ENCODE measurements around the gene NYNRIN.
"Not testable (repeated sequence)": the region's sequence is repeated elsewhere in the genome, so short reads cannot be mapped to it uniquely, and the experiment has no call there.

NYNRIN gene

DNA sequence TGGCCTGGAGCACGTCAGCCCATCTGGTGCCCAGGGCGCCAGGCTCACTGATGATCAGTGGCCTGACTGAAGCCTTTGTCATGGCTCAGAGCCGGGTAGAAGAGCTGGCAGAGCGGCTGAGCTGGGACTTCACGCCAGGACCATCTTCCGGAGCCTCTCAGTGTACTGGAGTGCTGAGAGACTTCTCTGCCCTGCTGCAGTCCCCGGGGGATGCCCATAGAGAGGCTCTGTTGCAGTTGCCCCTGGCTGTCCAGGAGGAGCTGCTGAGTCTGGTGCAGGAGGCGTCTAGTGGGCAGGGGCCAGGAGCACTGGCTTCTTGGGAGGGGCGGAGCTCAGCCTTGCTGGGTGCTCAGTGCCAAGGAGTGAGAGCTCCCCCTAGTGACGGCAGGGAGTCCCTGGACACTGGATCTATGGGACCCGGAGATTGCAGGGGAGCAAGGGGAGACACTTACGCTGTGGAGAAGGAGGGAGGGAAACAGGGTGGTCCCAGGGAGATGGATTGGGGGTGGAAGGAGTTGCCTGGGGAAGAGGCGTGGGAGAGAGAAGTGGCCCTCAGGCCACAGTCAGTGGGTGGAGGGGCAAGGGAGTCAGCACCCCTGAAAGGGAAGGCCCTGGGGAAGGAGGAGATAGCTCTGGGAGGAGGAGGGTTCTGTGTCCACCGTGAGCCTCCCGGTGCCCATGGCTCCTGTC lies 32.9 kb downstream of the NYNRIN start:
- DNase-seq (ENCODE audit: low read depth) = peak; percentile 59

DNA sequence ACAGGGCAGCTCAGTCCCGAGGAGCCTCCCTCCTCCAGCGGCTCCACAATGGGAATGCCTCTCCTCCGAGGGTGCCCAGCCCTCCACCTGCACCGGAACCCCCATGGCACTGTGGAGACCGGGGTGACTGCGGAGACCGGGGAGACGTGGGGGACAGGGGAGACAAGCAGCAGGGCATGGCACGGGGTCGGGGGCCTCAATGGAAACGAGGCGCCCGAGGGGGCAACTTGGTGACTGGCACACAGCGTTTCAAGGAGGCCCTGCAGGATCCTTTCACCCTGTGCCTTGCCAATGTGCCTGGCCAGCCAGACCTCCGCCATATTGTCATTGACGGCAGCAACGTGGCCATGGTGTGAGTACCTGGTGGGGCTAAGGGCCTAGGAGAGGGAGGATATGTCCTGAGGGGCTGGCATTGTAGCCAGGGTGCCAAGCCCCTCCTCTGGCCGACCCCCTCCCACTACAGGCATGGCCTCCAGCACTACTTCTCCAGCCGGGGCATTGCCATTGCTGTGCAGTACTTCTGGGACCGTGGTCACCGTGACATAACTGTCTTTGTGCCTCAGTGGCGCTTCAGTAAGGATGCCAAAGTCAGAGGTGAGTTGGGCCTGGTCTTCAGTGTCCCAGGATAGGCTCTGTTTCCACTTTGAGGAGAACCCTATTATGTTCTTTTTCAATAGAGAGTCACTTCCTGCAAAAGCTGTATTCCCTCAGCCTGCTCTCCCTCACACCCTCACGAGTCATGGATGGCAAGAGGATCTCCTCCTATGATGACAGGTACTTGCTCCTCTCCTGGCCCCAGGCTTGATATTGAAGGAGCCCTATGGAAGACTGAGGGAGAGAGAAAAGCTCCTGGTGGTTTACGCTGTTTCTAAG lies 33.7 kb downstream of the NYNRIN start:
- no peak for DNase-seq (ENCODE audit: low read depth)

DNA sequence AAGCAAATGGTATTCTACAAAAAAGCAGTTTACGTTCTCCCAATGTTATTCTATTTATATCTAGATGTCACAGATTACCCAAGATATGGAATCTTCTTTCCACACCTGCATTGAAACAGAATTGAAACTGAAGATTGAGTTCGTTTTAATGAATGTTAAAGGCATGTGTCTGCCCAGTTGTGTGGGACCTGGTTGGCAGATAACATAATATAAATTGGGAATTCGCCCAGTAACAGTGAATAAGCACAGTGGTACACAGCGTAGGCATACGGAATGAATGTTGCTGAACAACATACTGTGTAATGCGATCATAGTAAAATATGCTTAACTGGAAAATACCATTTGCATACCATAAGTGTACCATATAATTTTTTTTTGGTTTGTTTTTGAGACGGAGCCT lies 35.2 kb downstream of the NYNRIN start:
- no peak for DNase-seq (ENCODE audit: low read depth)

DNA sequence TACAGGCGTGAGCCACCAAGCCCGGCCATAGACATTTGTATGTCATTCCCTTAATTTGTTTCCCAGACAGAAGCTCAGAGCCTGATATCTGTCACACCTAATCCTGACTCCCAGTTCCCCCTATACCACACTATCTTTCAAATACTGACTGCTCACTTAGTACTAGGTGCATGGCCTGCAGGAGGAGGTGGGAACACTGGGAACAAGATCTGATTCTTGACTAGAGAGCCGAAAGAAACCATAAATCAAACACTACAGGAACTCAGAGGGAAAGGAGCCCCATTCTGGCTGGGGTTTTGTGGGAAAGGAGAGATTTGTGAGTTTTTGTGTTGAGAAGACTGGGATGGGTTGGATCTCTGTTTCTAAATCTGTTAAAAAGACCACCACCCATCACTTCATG lies 35.9 kb downstream of the NYNRIN start:
- DNase-seq (ENCODE audit: low read depth) = no peak

DNA sequence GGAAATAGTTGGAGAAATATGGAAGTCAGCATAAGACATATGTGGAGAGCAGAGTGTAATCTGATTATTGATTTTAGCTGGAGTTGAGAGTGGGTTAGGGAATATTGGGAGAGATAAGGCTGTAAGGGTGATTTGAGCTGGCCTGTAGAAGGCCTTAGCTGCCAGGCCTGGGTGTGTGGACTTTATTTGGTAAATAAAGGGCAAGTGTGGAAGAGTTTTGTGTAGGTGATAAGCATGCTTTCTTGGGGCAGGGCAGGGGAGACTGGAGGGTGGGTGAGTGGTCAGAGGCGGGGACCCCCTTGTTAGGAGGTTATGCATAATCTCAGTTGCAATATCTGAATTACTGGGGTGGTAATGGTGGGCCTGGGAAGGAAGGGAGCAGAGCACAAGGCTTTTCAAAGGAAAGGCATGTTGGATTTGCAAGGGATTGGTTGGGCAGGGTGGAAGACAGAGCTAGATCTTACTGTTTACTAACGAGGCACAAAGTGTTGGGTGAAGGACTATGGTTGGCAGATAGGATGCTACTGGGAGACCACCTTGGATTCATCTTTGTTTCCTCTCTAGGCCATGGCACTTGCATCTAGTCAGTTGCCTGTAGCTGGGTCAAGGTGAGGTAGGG lies 36.5 kb downstream of the NYNRIN start:
- no peak for DNase-seq (ENCODE audit: low read depth)

DNA sequence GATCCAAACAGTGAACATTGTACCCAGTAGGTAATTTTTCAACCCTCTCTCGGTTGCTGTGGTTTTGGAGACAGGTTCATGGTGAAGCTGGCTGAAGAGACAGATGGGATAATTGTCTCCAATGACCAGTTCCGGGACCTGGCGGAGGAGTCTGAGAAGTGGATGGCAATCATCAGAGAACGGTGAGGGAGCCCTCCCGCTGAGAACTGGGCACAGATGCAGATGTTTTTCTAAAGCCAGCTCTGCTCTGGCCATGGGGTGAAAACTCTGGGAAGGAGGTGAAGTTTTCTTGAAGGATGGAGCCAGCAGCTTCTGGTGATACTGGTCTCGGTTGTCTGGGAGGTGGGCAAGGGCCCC lies 37.2 kb downstream of the NYNRIN start:
- DNase-seq (ENCODE audit: low read depth) = no peak

DNA sequence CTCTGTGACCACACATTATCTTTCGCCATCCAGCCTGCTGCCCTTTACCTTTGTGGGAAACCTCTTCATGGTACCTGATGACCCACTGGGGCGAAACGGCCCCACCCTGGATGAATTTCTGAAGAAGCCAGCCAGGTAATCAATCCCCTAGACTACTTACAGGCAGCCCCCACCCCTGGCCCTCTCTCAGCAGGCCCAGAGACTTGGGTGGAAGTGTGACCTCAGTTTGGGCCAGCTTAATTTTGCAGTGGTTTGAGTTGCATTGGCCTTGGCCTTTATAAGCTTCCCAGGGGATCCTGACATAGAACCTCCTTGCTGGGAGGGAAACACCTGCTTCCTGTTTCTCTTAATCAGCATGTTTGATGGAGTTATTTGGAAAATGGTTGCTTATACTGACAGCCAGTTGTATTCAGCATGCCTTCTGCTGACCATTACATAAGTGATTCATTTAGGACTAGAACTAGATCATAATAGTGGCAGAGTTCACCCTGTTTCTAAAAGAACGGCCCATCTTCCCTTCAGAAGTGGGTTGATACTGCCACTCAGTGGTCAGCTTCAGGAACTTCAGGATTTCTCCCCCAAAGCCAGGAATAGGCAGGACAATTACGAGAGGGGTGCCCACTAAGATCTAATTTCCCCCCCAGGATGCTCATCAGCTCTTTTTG lies 37.7 kb downstream of the NYNRIN start:
- DNase-seq (ENCODE audit: low read depth) = peak; percentile 48

DNA sequence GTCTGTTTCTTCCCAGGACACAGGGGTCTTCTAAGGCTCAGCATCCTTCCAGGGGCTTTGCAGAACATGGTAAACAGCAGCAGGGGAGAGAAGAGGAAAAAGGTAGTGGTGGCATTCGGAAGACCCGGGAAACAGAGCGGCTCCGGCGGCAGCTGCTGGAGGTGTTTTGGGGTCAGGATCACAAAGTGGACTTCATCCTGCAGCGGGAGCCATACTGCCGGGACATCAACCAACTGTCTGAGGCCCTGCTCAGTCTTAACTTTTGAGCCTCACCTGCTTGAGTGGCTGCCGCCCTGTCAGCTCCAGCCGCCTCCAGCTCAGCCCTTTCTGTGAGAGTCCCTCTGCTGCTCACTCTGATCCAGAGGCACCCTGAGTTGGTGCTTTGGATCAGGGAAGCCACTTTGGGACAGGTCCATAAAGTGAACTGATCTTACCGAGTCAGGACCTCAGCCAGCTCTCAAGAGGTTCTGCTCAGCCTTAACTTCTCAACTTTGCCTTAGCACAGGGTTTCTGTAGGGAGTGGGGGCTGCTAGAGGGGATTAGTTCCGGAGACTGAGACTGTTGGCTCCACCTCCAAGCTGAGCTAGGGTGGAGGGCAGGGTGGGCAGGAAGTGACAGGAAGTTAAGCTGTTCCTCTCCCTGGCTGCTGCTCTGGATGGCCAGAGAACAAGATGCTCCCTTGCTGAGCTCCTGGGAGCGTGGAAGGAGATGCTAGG lies 38.4 kb downstream of the NYNRIN start:
- DNase-seq (ENCODE audit: low read depth) = no peak

DNA sequence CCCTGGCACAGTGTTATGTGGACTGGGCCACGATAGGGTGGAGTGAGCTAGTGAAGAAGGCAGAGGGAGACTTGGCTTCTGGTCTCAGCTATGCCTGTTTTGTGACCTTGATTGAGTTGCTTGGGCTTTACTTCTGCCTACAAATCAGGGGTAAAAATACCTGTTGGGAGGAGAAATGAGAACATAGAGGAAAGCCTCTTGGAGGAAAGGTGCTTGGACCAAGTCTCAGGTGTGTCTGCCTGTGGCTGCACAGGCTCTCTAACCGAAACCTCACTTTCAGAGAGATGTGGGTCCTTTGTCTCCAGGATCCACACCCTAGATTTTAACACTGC lies 38.9 kb downstream of the NYNRIN start:
- no peak for DNase-seq (ENCODE audit: low read depth)

DNA sequence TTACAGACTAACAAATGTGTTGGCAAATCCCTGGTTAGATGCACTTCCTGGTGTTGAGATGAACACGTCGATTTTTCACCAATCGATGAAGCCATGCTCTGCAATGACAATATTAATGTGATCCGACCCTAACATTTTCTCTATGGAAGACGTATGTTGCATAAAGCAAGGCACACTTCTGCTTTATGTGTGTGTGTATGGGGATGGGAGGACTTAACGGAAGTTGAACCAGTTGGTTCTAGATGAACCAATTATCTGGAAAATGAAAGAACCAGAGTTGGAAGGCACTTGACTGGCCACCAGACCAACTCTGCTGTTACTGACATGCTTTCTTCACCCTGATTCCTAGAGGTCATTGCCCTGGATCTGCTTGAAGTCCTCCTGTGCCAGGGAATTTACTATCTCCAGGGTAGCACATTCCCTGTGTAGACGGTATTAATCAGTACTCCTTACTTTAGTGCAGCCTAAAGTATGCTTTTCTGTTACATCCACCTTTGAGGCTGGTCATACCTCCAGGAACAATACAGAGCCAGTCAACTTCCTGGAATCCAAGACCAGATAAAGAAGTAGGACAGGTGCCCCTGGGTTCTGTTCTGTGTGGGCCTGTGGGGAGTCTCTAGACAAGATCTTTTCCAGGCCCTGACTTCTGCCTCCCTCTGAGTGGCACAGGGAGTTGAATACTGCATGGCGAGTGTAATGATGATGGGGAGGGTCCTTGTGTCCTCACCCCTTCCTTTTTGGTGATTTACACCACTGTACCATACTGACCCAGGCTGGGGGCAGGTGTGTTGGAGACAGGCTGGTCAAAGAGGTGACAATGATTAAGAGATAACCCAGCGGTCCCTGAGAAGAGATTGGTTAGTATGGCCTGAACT lies 39.7 kb downstream of the NYNRIN start:
- no peak for DNase-seq (ENCODE audit: low read depth)

DNA sequence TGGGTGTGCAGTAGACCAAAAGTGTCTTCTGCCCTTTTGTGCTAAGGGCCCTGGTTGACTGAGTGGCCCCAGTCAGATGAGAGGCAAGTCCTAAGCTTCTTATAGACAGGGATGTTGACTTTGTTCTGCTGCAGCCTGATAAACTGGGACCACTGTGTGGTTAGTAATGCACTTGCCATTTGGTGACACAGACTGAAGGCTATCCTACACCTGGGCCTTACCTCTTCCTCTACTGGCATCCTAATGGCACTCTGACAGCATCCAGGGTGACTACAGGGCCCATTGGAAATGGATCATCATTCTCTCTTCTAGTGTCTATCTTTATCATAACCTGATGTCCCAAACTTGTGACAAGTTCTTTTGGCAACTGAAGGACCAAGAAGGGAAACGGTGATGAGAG lies 40.5 kb downstream of the NYNRIN start:
- no peak for DNase-seq (ENCODE audit: low read depth)

DNA sequence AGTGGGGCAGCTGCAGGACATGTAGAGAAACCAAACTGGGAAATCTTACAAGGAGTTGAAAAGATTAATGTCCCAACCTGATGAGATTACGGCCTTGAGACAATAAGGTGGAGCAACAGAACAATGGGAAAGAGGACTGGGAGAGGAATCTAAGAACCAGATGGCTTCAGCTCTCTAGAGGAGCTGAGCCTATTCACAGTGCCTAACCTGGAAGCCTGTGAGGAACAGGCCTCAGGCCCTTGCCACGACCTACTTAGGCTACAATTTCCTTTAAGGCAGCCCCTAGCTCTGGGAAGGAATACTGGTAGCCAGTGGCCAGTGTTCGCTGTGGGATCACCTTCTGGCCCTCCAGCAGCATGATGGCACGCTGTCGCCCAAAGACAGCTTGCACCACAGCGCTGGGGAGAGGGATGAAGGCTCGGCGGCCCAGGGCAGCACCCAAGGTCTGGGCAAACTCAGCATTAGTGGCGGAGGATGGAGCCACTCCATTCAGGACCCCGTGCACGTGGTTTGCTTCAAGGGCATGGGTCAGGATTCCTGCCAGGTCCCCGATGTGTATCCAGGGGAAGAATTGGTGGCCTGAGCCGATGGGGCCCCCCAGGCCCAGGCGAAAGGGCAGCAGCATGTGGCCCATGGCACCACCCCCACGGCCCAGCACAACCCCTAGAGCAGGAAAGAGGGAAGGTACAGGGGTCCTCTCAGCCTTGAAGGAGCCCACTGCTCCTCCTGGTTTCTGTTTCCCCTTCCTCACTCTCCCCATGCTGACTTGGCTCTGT lies 41.2 kb downstream of the NYNRIN start:
- no peak for DNase-seq (ENCODE audit: low read depth)

DNA sequence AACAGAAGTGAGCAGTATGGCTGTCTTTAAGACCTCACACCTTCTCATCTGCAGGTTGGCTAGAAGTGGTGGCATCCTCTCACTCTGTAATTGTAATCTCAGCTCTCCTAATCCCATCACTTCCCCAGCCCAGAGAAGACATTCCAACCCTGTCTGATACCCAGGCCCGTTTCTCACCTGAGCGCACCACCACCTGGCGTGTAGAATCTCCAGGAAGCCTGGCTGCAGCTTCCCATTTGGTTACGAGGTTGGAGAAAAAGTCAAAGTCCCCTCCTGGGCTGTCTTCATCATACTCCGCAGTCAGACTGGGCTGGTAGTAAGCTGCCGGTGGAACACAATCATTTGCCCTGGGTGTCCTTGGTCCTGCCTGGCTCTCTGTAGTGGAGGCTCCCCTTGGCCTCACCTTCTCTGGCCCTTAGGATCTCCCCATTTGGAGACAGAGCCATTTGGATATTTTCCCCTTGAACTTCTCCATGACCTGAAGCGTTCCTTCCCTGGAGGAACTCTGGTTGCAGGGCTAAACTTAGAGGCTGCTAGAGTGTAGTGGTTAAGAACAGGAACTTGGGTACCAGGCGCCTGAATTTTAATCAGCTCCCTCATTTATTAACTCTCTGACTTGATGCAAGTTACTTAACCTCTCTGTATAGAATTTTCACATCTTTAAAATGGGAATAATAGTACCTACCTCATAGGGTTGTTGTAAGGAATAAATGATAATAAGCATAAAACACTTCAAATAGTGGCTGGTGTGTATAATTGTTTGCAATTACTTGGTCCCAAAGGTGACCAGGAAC lies 42.0 kb downstream of the NYNRIN start:
- no peak for DNase-seq (ENCODE audit: low read depth)

DNA sequence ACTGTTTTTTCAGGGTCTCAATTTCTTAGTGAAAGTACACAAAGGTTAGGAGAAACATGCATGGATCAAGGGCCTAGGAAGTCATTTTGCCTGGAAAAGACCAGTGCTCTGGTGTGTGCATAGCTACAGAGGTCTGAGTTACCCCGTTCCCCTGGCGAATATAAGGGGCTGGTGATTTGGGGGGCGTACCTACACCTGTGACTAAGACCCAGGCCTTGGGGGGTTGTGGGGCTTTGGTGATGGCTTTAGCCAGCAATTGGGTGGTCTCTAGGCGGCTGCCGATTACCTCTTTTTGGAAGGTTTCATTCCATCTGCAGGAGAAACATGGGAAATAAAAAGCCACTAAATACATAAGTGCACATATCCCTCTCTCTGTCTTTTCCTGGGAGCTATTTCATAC lies 42.7 kb downstream of the NYNRIN start:
- no peak for DNase-seq (ENCODE audit: low read depth)

DNA sequence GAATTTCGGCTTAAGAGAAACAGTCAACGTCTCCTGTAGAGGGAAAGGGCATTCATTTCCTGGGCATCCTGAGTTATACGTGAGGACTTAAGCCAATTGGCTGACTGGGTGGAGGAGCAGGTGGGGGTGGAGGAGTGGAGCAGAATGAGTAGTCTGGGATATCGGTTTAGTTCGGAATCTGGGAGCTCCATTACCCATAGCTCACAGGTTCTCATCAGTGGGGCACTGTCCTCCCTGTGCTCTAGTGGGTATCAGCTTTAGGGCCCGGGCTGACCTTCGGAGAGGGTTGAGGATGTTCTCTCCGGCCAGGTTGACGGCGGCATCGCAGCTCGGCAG lies 43.1 kb downstream of the NYNRIN start:
- peak; percentile 38 for DNase-seq (ENCODE audit: low read depth)

DNA sequence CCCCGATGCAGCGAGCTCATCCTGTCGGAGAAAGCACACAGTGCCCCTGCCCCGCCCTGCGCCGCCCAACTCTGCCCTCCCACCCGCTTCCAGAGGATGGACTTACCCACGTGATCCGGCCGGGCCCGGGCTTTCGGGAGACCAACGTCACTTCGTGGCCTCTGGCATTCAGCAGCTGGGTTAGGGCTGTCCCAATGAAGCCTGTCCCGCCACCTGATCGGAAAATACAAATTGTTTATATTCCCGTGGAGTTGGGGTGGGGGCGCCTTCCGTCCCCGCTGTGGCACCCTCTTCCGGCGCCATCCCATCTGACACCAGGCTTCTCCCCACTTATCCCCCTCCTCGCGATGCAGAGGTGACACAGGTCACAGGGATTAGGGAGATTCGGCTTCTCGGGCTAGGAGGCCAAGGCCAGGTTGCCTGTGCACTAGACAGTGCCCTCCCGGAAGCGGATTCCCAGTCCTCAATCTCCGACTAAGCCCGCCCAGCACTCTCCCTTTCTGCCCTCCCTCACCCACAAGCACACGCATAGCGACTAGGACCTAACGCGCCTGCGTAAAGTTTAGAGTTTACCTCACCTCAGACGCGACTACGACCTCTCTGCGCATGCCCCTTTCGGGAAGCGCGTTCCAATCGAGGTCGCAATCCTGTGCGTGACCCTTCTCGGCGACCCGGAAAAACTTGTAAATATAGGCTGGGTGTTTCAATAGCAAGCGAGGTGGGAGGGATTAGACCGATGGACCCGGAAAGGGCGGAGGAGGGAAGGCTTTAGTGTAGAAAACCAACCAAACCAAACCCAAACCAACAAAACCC lies 43.6 kb downstream of the NYNRIN start, which contains the start of gene SDR39U1:
TSS of gene SDR39U1 (minus strand) at position 537 of the 813 bp plus-strand sequence. CDS start at position 530, 7 bp downstream.
- DNase-seq (ENCODE audit: low read depth) = peak; percentile 95

DNA sequence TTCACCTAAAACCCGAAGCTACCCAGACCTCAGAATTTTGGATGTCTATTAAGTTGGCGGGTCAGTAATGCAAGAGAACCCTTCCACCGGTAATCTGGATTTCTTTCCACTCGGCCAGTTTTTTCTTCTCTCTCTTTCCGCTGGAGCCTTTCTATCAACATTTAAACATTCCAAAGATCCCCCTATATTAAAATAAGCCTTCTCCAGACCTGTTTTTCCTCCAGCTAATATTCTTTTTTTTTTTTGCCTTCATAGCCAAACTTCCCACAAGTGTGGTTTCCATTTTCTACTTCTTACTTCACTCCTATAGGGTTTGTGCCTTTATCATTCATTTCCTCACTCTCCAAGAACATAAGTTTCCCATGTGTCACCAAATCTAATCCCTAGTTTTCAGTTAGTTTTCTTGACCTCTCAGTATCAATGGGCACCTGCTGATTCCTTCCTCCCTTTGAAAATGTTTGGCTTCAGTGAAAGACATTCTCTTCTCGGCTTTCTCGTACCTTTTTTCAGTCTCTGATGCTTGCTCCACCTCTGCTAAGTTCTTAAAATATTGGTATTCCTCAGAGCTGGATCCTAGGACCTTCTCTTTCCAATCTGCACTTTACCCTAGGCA lies 44.4 kb downstream of the NYNRIN start:
- DNase-seq (ENCODE audit: low read depth) = no peak

DNA sequence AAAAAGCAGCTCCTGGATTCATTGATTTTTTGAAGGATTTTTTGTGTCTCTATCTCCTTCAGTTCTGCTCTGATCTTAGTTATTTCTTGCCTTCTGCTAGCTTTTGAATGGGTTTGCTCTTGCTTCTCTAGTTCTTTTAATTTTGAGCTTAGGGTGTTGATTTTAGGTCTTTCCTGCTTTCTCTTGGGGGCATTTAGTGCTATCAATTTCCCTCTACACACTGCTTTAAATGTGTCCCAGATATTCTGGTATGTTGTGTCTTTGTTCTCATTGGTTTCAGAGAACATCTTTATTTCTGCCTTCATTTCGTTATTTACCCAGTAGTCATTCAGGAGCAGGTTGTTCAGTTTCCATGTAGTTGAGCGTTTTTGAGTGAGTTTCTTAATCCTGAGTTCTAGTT lies 52.0 kb downstream of the NYNRIN start:
- not testable (repeated sequence) for DNase-seq (ENCODE audit: low read depth)
